Measurements from ENCODE around the gene METTL25. TPM values are rescaled to one million over a fixed set of nuclear protein-coding genes. Genes with fewer than 3 reads are reported as not detected.

METTL25 gene, protein sequence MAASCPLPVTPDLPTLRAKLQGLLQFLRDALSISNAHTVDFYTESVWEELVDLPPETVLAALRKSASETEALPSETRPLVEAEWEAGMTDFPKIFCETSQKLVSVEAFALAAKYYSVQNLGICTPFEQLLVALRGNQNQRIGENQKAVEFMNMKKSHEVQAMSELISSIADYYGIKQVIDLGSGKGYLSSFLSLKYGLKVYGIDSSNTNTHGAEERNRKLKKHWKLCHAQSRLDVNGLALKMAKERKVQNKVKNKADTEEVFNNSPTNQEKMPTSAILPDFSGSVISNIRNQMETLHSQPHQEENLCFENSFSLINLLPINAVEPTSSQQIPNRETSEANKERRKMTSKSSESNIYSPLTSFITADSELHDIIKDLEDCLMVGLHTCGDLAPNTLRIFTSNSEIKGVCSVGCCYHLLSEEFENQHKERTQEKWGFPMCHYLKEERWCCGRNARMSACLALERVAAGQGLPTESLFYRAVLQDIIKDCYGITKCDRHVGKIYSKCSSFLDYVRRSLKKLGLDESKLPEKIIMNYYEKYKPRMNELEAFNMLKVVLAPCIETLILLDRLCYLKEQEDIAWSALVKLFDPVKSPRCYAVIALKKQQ
- 71.5 TPM for total RNA-seq

DNA sequence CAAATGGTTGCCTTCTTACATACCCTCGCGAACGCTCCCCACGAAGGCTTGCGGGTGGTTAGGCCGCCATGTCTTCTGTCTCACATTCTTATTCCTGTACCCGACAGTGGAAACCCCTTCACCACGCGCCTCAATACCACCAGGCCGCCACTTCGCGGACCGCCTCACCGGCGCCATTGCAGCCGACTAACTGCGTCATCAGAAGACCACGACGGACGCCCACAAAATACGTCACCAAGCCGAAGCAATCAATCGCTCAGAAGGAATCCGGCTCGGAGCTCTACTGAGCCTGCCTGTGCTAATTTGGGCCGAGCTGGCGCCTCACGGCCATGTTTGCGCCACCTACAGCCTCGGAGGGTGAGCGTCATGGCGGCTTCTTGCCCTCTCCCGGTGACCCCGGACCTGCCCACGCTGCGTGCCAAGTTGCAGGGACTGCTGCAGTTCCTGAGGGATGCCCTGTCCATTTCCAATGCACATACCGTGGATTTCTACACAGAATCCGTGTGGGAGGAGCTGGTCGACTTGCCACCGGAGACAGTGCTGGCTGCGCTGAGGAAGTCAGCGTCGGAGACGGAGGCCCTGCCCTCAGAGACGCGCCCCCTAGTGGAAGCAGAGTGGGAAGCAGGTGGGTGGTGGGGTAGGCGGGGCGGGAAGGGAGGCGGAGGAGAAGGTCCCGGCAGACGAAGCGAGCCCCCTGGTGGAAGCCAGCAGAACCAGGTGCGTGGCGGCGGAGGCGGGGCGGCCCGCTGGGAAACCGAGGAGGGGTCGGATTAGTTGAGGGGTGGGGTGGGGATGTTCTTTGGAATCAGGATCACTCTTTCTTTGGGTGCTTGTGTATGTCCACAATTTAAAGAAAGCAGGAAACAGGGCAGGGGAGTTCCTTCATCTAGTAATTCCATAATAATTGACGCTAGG, at the start of gene METTL25, which contains the start of gene CCDC59:
METTL25 (plus strand) TSS at position 330 of the 915 bp plus-strand sequence; CDS start at position 367, 37 bp downstream.
CCDC59 (minus strand) TSS at position 188 of the 915 bp plus-strand sequence; CDS start at position 177, 11 bp downstream.
- Histone ChIP-seq H3K36me3 (ENCODE audit: control insufficient read depth in 3 of 3, insufficient read depth in 3 of 3, low read length in 3 of 3) (peaks cover 4 to 13% (median 10%) of the 10 kb centered on the region in 3 donors), H3K4me1 (ENCODE audit: control insufficient read depth in 3 of 3, insufficient read depth in 3 of 3, low read length in 3 of 3) (peaks cover 17 to 42% (median 40%) of the 10 kb centered on the region in 3 donors), H3K27me3 (ENCODE audit: control insufficient read depth in 3 of 3, insufficient read depth in 3 of 3, low read length in 3 of 3) (no peaks in the 10 kb centered on the region), H3K27ac (ENCODE audit: low read depth, low read length) (peak within 1 kb of the TSS; percentile 91), H3K9ac (ENCODE audit: low read depth in 1 of 3, low read length in 3 of 3) (peak within 1 kb of the TSS; percentile 91 to 99 (median 96)), H3K4me3 (ENCODE audit: low read length in 3 of 3) (peak within 1 kb of the TSS; percentile 97 to 100 (median 98)), H3K9me3 (ENCODE audit: control insufficient read depth in 3 of 3, low read length in 3 of 3) (no peaks in the 10 kb centered on the region)

DNA sequence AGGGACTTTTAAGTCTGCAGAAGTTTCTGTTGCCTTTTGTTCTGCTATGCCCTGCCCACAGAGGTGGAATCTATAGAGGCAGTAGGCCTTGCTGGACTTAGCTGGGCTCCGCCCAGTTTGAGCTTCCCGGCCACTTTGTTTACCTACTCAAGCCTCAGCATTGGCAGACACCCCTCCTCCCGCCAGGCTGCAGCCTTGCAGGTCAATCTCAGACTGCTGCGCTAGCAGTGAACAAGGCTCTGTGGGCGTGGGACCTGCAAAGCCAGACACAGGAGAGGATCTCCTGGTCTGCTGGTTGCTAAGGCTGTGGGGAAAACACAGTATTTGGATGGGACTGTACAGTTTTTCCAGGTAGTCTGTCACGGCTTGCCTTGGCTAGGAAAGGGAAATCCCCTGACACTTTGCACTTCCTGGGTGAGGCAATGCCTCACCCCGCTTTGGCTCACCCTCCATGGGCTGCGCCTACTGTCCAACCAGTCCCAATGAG, 43.9 kb upstream of the METTL25 start:
- H3K27ac ChIP-seq (ENCODE audit: low read depth, low read length), result no peak overlapping the region
- H3K4me3 ChIP-seq (ENCODE audit: low read length in 3 of 3), result no peak overlapping the region
- H3K4me1 ChIP-seq (ENCODE audit: control insufficient read depth in 3 of 3, insufficient read depth in 3 of 3, low read length in 3 of 3), result no peaks in the 10 kb centered on the region
- H3K9me3 ChIP-seq (ENCODE audit: control insufficient read depth in 3 of 3, low read length in 3 of 3), result no peaks in the 10 kb centered on the region
- H3K9ac ChIP-seq (ENCODE audit: low read depth in 1 of 3, low read length in 3 of 3), result no peak overlapping the region
- H3K27me3 ChIP-seq (ENCODE audit: control insufficient read depth in 3 of 3, insufficient read depth in 3 of 3, low read length in 3 of 3), result no peaks in the 10 kb centered on the region
- no peaks in the 10 kb centered on the region for H3K36me3 ChIP-seq (ENCODE audit: control insufficient read depth in 3 of 3, insufficient read depth in 3 of 3, low read length in 3 of 3)

DNA sequence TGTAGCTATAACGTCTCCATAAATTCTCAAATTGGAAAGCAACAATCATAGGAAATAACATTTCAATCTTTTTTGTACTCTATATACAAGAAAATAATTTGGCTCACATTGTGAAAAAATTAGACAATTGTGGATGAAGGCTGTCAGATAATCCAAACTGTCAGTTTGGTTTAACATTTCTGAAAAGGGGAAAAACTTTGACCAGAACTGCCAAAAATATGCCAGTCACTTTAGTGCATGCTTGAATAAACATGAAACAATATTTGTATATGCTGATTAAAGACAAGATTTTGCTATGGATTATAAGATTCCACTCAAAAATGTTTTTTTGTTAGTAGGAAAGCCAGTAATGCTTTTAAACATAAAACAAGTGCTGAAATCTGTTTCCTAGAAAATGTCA, 39.1 kb upstream of the METTL25 start:
- Histone ChIP-seq H3K9me3 (ENCODE audit: control insufficient read depth in 3 of 3, low read length in 3 of 3) (no peaks in the 10 kb centered on the region), H3K4me1 (ENCODE audit: control insufficient read depth in 3 of 3, insufficient read depth in 3 of 3, low read length in 3 of 3) (no peaks in the 10 kb centered on the region), H3K27ac (ENCODE audit: low read depth, low read length) (no peak overlapping the region), H3K36me3 (ENCODE audit: control insufficient read depth in 3 of 3, insufficient read depth in 3 of 3, low read length in 3 of 3) (no peaks in the 10 kb centered on the region), H3K27me3 (ENCODE audit: control insufficient read depth in 3 of 3, insufficient read depth in 3 of 3, low read length in 3 of 3) (no peaks in the 10 kb centered on the region), H3K4me3 (ENCODE audit: low read length in 3 of 3) (no peak overlapping the region), H3K9ac (ENCODE audit: low read depth in 1 of 3, low read length in 3 of 3) (no peak overlapping the region)

DNA sequence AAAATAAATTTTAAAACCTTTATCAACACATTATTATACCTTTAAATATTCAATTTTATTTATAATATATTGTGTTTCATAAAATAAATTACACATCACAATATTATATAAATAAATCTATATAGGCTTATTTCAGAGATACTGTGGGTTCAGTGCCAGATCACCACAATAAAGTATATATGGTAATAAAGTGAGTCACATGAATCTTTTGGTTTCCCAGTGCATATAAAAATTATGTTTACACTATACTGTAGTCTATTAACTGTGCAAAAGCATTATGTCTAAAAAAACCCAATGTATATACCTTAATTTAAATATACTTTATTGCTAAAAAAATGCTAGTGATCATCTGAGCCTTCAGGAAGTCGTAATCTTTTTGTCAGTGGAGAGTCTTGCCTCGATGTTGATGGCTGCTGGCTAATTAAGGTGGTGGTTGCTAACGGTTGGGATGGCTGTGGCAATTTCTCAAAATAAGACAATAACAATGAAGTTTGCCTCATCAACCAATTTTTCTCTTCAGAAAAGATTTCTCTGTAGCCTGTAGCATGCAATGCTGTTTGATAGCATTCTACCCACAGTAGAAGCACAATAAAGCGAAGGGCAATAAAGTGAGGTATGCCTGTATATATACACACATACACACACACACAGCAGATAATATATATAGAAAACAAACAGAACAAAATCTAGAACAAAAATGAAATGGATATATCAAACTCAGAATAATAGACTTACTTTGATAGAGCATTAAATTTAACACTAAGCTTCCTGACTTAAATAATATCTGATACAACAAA, 32.6 kb upstream of the METTL25 start:
- H3K36me3 ChIP-seq (ENCODE audit: control insufficient read depth in 3 of 3, insufficient read depth in 3 of 3, low read length in 3 of 3), result no peaks in the 10 kb centered on the region
- no peak overlapping the region for H3K9ac ChIP-seq (ENCODE audit: low read depth in 1 of 3, low read length in 3 of 3)
- H3K27me3 ChIP-seq (ENCODE audit: control insufficient read depth in 3 of 3, insufficient read depth in 3 of 3, low read length in 3 of 3), result no peaks in the 10 kb centered on the region
- H3K4me3 ChIP-seq (ENCODE audit: low read length in 3 of 3), result no peak overlapping the region
- H3K4me1 ChIP-seq (ENCODE audit: control insufficient read depth in 3 of 3, insufficient read depth in 3 of 3, low read length in 3 of 3), result no peaks in the 10 kb centered on the region
- H3K9me3 ChIP-seq (ENCODE audit: control insufficient read depth in 3 of 3, low read length in 3 of 3), result no peaks in the 10 kb centered on the region
- no peak overlapping the region for H3K27ac ChIP-seq (ENCODE audit: low read depth, low read length)

DNA sequence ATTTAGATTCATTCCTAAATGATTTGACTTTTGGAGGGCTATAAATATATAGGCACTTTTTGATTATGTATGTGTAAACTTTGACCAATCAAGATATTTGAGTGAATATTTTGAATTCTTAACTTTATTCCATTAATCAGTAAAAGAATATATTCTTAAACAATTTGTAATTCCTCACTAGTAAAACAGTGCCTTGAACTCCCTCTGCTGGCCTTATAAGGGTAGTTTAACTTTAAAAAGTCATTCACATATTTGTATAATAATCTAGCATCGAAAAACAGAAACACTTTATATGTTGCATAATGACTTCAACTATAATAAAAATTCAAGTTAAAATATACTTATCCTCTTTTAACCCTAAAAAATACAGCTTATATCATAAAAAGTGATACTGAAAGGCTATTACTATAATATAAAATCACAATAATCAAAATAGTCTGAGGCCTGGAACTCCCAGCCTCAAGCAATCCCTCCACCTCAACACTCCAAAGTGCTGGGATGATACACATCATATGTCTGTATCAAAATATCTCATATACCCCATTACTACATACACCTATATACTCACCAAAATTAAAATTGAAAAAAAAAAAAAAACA, 31.3 kb upstream of the METTL25 start:
- no peaks in the 10 kb centered on the region for H3K4me1 ChIP-seq (ENCODE audit: control insufficient read depth in 3 of 3, insufficient read depth in 3 of 3, low read length in 3 of 3)
- no peaks in the 10 kb centered on the region for H3K9me3 ChIP-seq (ENCODE audit: control insufficient read depth in 3 of 3, low read length in 3 of 3)
- H3K27ac ChIP-seq (ENCODE audit: low read depth, low read length), result no peak overlapping the region
- no peaks in the 10 kb centered on the region for H3K27me3 ChIP-seq (ENCODE audit: control insufficient read depth in 3 of 3, insufficient read depth in 3 of 3, low read length in 3 of 3)
- H3K4me3 ChIP-seq (ENCODE audit: low read length in 3 of 3), result no peak overlapping the region
- H3K9ac ChIP-seq (ENCODE audit: low read depth in 1 of 3, low read length in 3 of 3), result no peak overlapping the region
- no peaks in the 10 kb centered on the region for H3K36me3 ChIP-seq (ENCODE audit: control insufficient read depth in 3 of 3, insufficient read depth in 3 of 3, low read length in 3 of 3)

DNA sequence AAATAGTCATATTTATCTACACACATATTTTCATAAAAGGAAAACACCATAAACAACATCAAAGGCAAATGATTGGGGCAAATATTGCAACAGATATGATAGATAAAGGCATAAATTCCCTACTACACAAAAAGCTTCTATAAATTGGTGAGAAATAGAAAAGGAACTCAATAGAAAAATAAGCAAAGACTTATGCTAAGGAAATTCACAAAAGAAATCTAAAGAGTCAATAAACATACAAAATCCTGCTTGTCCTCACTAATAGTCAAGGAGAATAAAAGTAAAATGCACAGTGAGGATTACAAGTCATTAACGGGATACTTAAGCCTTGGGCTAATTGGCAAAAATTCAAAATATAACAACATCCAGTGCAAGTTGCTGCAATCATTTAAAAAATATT, 30.5 kb upstream of the METTL25 start:
- H3K27ac ChIP-seq (ENCODE audit: low read depth, low read length), result no peak overlapping the region
- no peaks in the 10 kb centered on the region for H3K9me3 ChIP-seq (ENCODE audit: control insufficient read depth in 3 of 3, low read length in 3 of 3)
- H3K27me3 ChIP-seq (ENCODE audit: control insufficient read depth in 3 of 3, insufficient read depth in 3 of 3, low read length in 3 of 3), result no peaks in the 10 kb centered on the region
- no peak overlapping the region for H3K9ac ChIP-seq (ENCODE audit: low read depth in 1 of 3, low read length in 3 of 3)
- no peak overlapping the region for H3K4me3 ChIP-seq (ENCODE audit: low read length in 3 of 3)
- H3K36me3 ChIP-seq (ENCODE audit: control insufficient read depth in 3 of 3, insufficient read depth in 3 of 3, low read length in 3 of 3), result no peaks in the 10 kb centered on the region
- no peaks in the 10 kb centered on the region for H3K4me1 ChIP-seq (ENCODE audit: control insufficient read depth in 3 of 3, insufficient read depth in 3 of 3, low read length in 3 of 3)

DNA sequence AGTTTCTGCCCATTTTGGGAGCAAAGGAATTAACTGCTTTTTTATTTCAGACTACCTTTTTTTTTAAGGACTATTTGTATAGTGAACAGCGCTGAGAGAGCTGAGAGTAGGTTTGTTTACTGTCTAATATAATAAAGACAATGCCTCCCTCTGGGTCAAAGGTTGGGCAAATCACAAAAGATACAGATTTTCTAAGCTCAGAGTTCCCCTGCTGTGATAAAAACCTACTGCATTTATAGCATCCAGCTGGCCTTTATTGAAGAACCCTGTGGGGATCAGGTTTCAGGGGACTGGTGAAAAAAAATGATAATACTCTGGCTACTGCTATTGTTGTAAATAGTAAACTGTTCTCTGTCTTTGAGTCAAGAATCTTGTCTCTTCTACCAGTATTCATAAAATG, 28.8 kb upstream of the METTL25 start:
- Histone ChIP-seq H3K9ac (ENCODE audit: low read depth in 1 of 3, low read length in 3 of 3) (no peak overlapping the region), H3K9me3 (ENCODE audit: control insufficient read depth in 3 of 3, low read length in 3 of 3) (no peaks in the 10 kb centered on the region), H3K36me3 (ENCODE audit: control insufficient read depth in 3 of 3, insufficient read depth in 3 of 3, low read length in 3 of 3) (no peaks in the 10 kb centered on the region), H3K27ac (ENCODE audit: low read depth, low read length) (no peak overlapping the region), H3K27me3 (ENCODE audit: control insufficient read depth in 3 of 3, insufficient read depth in 3 of 3, low read length in 3 of 3) (no peaks in the 10 kb centered on the region), H3K4me3 (ENCODE audit: low read length in 3 of 3) (no peak overlapping the region), H3K4me1 (ENCODE audit: control insufficient read depth in 3 of 3, insufficient read depth in 3 of 3, low read length in 3 of 3) (no peaks in the 10 kb centered on the region)

DNA sequence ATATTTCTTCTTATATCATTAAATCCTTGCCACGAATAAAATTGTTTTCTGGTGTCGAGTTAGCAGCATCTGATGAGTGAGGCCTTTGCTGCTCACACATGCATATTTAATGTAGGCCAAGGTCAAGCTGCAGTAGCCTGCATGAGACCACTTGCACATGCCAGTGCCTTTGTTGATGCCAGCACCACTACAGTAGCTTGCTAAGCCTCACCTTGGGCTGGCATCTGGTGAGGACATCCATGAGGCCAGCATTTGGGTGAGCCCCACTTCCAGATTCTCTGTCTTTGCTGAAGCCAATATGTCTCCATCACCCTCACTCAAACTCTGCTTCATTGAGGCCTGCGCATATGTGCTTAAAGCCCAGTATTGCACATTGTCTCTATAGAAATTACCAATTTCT, 8.2 kb upstream of the METTL25 start:
- Histone ChIP-seq H3K36me3 (ENCODE audit: control insufficient read depth in 3 of 3, insufficient read depth in 3 of 3, low read length in 3 of 3) (peaks cover 7 to 30% (median 23%) of the 10 kb centered on the region in 3 donors), H3K4me1 (ENCODE audit: control insufficient read depth in 3 of 3, insufficient read depth in 3 of 3, low read length in 3 of 3) (no peaks in the 10 kb centered on the region), H3K4me3 (ENCODE audit: low read length in 3 of 3) (no peak overlapping the region), H3K27me3 (ENCODE audit: control insufficient read depth in 3 of 3, insufficient read depth in 3 of 3, low read length in 3 of 3) (no peaks in the 10 kb centered on the region), H3K9ac (ENCODE audit: low read depth in 1 of 3, low read length in 3 of 3) (no peak overlapping the region), H3K27ac (ENCODE audit: low read depth, low read length) (no peak overlapping the region), H3K9me3 (ENCODE audit: control insufficient read depth in 3 of 3, low read length in 3 of 3) (no peaks in the 10 kb centered on the region)

DNA sequence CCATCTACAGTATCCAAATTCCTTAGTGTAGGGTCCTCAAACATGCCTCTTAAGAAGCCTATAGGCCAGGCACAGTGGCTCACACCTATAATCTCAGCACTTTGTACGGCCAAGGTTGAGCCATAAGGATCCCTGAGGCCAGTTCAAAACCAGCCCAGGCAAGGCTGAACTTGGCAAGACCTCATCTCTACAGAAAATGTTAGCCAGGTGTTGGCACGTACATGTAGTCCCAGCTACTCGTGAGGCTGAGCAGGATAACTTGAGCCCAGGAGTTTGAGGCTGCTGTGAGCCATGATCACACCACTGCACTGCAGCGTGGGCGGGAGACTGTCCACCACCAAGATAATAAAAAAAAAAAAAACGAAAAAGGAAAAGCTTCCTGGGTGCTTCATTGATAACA, 6.9 kb upstream of the METTL25 start:
- peaks cover 11 to 34% (median 27%) of the 10 kb centered on the region in 3 donors for H3K36me3 ChIP-seq (ENCODE audit: control insufficient read depth in 3 of 3, insufficient read depth in 3 of 3, low read length in 3 of 3)
- peaks cover 3 to 4% (median 3%) of the 10 kb centered on the region in 3 donors for H3K4me1 ChIP-seq (ENCODE audit: control insufficient read depth in 3 of 3, insufficient read depth in 3 of 3, low read length in 3 of 3)
- H3K9ac ChIP-seq (ENCODE audit: low read depth in 1 of 3, low read length in 3 of 3), result no peak overlapping the region
- no peaks in the 10 kb centered on the region for H3K27me3 ChIP-seq (ENCODE audit: control insufficient read depth in 3 of 3, insufficient read depth in 3 of 3, low read length in 3 of 3)
- H3K9me3 ChIP-seq (ENCODE audit: control insufficient read depth in 3 of 3, low read length in 3 of 3), result no peaks in the 10 kb centered on the region
- H3K4me3 ChIP-seq (ENCODE audit: low read length in 3 of 3), result no peak overlapping the region
- H3K27ac ChIP-seq (ENCODE audit: low read depth, low read length), result no peak overlapping the region
